Naive thymus-derived CD4-positive, alpha-beta T cell (primary cell): ENCODE measurements around the gene MARF1. TPM values are rescaled to one million over a fixed set of nuclear protein-coding genes. Genes with fewer than 3 reads are reported as not detected.
"Not testable (repeated sequence)": the region's sequence is repeated elsewhere in the genome, so short reads cannot be mapped to it uniquely, and the experiment has no call there.

Experiments used
- ATAC-seq: fragments of 150-1000 bp; cut with Tn5 transposase; 2 replicates; pipeline ENCODE4 v1.10.0; 2021; ENCODE audit warnings: mild to moderate bottlenecking, moderate library complexity
- CTCF ChIA-PET: fragments of 350-600 bp; sonication (Branson Sonifier 250); formaldehyde crosslinking; loops from one replicate; lab custom pipeline; 2021; ENCODE audit warnings: antibody characterized with exemption; lab: Charles Lee
- POLR2A ChIA-PET: fragments of 350-600 bp; sonication (Branson Sonifier 250); formaldehyde crosslinking; loops from one replicate; lab custom pipeline; 2021; ENCODE audit warnings: antibody characterized with exemption, inconsistent platforms; lab: Charles Lee
- DNase-seq, 9 donors: peaks; one replicate each; pipeline versions ENCODE4 v3.0.0 to v3.0.0-alpha.2; 2020 to 2022; ENCODE audit warnings: mixed read lengths in 1 of 9
- H3K27ac ChIP-seq: one replicate; pipeline ENCODE4 v1.7.0; 2013; ENCODE audit warnings: mild to moderate bottlenecking, low read depth, low read length, moderate library complexity
- H3K27me3 ChIP-seq, 2 donors: one replicate each; pipeline ENCODE4 v1.7.0; 2013; ENCODE audit warnings: low read length in 2 of 2, mild to moderate bottlenecking in 2 of 2, moderate library complexity in 2 of 2; ENCODE audit not compliant: control insufficient read depth in 2 of 2, insufficient read depth in 2 of 2
- H3K36me3 ChIP-seq, 3 experiments: 1 replicate in 2 of 3; 2 replicates in 1 of 3; pipeline ENCODE4 v1.7.0; 2013; ENCODE audit warnings: low read length in 3 of 3, mild to moderate bottlenecking in 3 of 3, moderate library complexity in 1 of 3; ENCODE audit not compliant: insufficient read depth in 3 of 3, control insufficient read depth in 2 of 3
- H3K4me1 ChIP-seq, 2 donors: one replicate each; pipeline ENCODE4 v1.7.0; 2013; ENCODE audit warnings: low read length in 2 of 2, mild to moderate bottlenecking in 2 of 2, moderate library complexity in 1 of 2; ENCODE audit not compliant: control insufficient read depth in 2 of 2, insufficient read depth in 2 of 2
- H3K4me3 ChIP-seq: 2 replicates; pipeline ENCODE4 v1.7.0; 2013; ENCODE audit warnings: mild to moderate bottlenecking, low read length
- H3K9me3 ChIP-seq, 3 experiments: 1 replicate in 2 of 3; 2 replicates in 1 of 3; pipeline ENCODE4 v1.7.0; 2013; ENCODE audit warnings: low read length in 3 of 3; ENCODE audit not compliant: control insufficient read depth in 2 of 3
- H3K27ac Mint-ChIP-seq, 9 donors: one replicate each; pipeline ENCODE4 v1.8.0; 2020 to 2022; ENCODE audit warnings: mixed read lengths in 9 of 9, mild to moderate bottlenecking in 8 of 9, moderate library complexity in 5 of 9, inconsistent platforms in 2 of 9
- H3K27me3 Mint-ChIP-seq, 5 donors: one replicate each; pipeline ENCODE4 v1.8.0; 2021 to 2022; ENCODE audit warnings: mixed read lengths in 5 of 5, mild to moderate bottlenecking in 1 of 5
- H3K36me3 Mint-ChIP-seq, 5 donors: one replicate each; pipeline ENCODE4 v1.8.0; 2020 to 2022; ENCODE audit warnings: mixed read lengths in 5 of 5, mild to moderate bottlenecking in 3 of 5, inconsistent platforms in 1 of 5
- H3K4me1 Mint-ChIP-seq, 7 donors: one replicate each; pipeline ENCODE4 v1.8.0; 2020 to 2022; ENCODE audit warnings: mixed read lengths in 7 of 7, mild to moderate bottlenecking in 3 of 7, inconsistent platforms in 1 of 7
- H3K4me3 Mint-ChIP-seq, 10 donors: one replicate each; pipeline ENCODE4 v1.8.0; 2020 to 2022; ENCODE audit warnings: mild to moderate bottlenecking in 10 of 10, mixed read lengths in 10 of 10, moderate library complexity in 6 of 10, inconsistent platforms in 2 of 10
- H3K9me3 Mint-ChIP-seq, 11 donors: one replicate each; pipeline ENCODE4 v1.8.0; 2020 to 2022; ENCODE audit warnings: mixed read lengths in 11 of 11, mild to moderate bottlenecking in 4 of 11, inconsistent platforms in 1 of 11, moderate library complexity in 1 of 11
- intact Hi-C, 2 donors: fragments of 100-400 bp; cut with micrococcal nuclease; formaldehyde crosslinking; loops; one replicate each; pipeline ENCODE4 v1.15.1; 2023
- polyA plus RNA-seq, 2 donors: library from polyadenylated mRNA; unstranded; fragments of 300-500 nt; fragmentation: Illumina TruSeq; gene quantifications; one replicate each; pipeline ENCODE4 v1.2.3, GENCODE V29; 2021
- total RNA-seq, 6 experiments: library from RNA in 5 of 6; stranded (reverse) in 5 of 6; gene quantifications; 1 replicate in 5 of 6; 2 replicates in 1 of 6; pipeline ENCODE4 v1.2.3 and lab custom pipeline; 2021 to 2026

MARF1 gene
- total and polyA plus RNA-seq, 7 experiments from 2014 or later, result 12.5 to 259 (median 157) TPM

GRCh38 chr16:15650019-15650697 lies 7.2 kb upstream of the MARF1 start, which contains the start of gene NDE1:
TSS of gene NDE1 (plus strand) at chr16:15650245. CDS start at chr16:15664779, 14,534 bp downstream.
- Histone ChIP-seq H3K4me3 (peak within 1 kb of the TSS; percentile 84), H3K27ac (peak within 1 kb of the TSS; percentile 98), H3K36me3 (peaks cover 0 to 22% (median 0%) of the 10 kb centered on the region in 3 experiments), H3K9me3 (no peaks in the 10 kb centered on the region), H3K27me3 (no peaks in the 10 kb centered on the region), H3K4me1 (peaks cover 7 to 14% of the 10 kb centered on the region in 2 donors)
- POLR2A ChIA-PET, result interaction anchor here (1.0 to 4.7 kb wide), 7 partner anchors 7 to 21 kb away, joined by 3 to 33 read pairs (median 4); partner anchors contain the start of gene MARF1
- CTCF ChIA-PET, result interaction anchor here (0.9 kb wide), 1 partner anchor 11 kb away, joined by 6 read pairs; no protein-coding TSS in a partner anchor
- peaks cover 0 to 3% (median 0%) of the 10 kb centered on the region in 11 donors for H3K9me3 Mint-ChIP-seq
- peaks cover 0 to 2% (median 0%) of the 10 kb centered on the region in 5 donors for H3K27me3 Mint-ChIP-seq
- peaks cover 0 to 8% (median 6%) of the 10 kb centered on the region in 5 donors for H3K36me3 Mint-ChIP-seq
- DNase-seq (peak; percentile 65 to 85 (median 76)), ATAC-seq (peak; percentile 99)
- intact Hi-C loops, result loop anchor here (1.0 kb wide), 4 partner anchors 8 to 59 kb away; no protein-coding TSS in a partner anchor
- H3K4me1 Mint-ChIP-seq, result peaks cover 10 to 37% (median 35%) of the 10 kb centered on the region in 7 donors
- H3K27ac Mint-ChIP-seq, result peak within 1 kb of the TSS; percentile 93 to 99 (median 99)
- H3K4me3 Mint-ChIP-seq, result peak within 1 kb of the TSS; percentile 98 to 100 (median 99)

GRCh38 chr16:15649727-15650018 lies 6.7 kb upstream of the MARF1 start:
- H3K4me3 Mint-ChIP-seq, result peak overlapping the region; percentile 89 to 100 (median 93)
- H3K36me3 Mint-ChIP-seq, result peaks cover 0 to 8% (median 6%) of the 10 kb centered on the region in 5 donors

GRCh38 chr16:15649311-15649710 lies 6.4 kb upstream of the MARF1 start:
- Histone ChIP-seq H3K36me3 (peaks cover 0 to 22% (median 0%) of the 10 kb centered on the region in 3 experiments), H3K4me1 (peaks cover 9 to 18% of the 10 kb centered on the region in 2 donors), H3K27ac (peak overlapping the region; percentile 98), H3K4me3 (peak overlapping the region; percentile 84)
- H3K27me3 Mint-ChIP-seq, CTCF ChIA-PET, H3K9me3 ChIP-seq, H3K27me3 ChIP-seq, DNase-seq, ATAC-seq, intact Hi-C loops, H3K9me3 Mint-ChIP-seq, H3K36me3 Mint-ChIP-seq: not testable (repeated sequence)
- Mint-ChIP-seq H3K4me1 (peaks cover 10 to 41% (median 37%) of the 10 kb centered on the region in 7 donors), H3K4me3 (peak overlapping the region; percentile 89 to 100 (median 93)), H3K27ac (peak overlapping the region; percentile 68 to 98 (median 91))
- POLR2A ChIA-PET, result interaction anchor here (1.2 to 2.5 kb wide), 4 partner anchors 8 to 22 kb away, joined by 4 to 10 read pairs (median 6); no protein-coding TSS in a partner anchor

More at GRCh38 chr16:15649727-15650018, 6.7 kb upstream of the MARF1 start:
- intact Hi-C loops, result loop anchor here (1.0 kb wide), 4 partner anchors 7 to 58 kb away; no protein-coding TSS in a partner anchor
- H3K9me3 Mint-ChIP-seq, result peaks cover 0 to 3% (median 0%) of the 10 kb centered on the region in 11 donors
- Histone ChIP-seq H3K27ac (peak overlapping the region; percentile 98), H3K4me1 (peaks cover 7 to 15% of the 10 kb centered on the region in 2 donors), H3K4me3 (peak overlapping the region; percentile 84), H3K9me3 (no peaks in the 10 kb centered on the region), H3K36me3 (peaks cover 0 to 22% (median 0%) of the 10 kb centered on the region in 3 experiments), H3K27me3 (no peaks in the 10 kb centered on the region)
- H3K4me1 Mint-ChIP-seq, result peaks cover 10 to 37% (median 35%) of the 10 kb centered on the region in 7 donors
- DNase-seq, result no peak
- ChIA-PET POLR2A (interaction anchor here (1.2 to 2.5 kb wide), 4 partner anchors 8 to 22 kb away, joined by 4 to 10 read pairs (median 6); no protein-coding TSS in a partner anchor), CTCF (no interaction called here)
- ATAC-seq, result no peak
- H3K27me3 Mint-ChIP-seq, result peaks cover 0 to 2% (median 0%) of the 10 kb centered on the region in 5 donors
- H3K27ac Mint-ChIP-seq, result peak overlapping the region; percentile 68 to 98 (median 91)

DNA sequence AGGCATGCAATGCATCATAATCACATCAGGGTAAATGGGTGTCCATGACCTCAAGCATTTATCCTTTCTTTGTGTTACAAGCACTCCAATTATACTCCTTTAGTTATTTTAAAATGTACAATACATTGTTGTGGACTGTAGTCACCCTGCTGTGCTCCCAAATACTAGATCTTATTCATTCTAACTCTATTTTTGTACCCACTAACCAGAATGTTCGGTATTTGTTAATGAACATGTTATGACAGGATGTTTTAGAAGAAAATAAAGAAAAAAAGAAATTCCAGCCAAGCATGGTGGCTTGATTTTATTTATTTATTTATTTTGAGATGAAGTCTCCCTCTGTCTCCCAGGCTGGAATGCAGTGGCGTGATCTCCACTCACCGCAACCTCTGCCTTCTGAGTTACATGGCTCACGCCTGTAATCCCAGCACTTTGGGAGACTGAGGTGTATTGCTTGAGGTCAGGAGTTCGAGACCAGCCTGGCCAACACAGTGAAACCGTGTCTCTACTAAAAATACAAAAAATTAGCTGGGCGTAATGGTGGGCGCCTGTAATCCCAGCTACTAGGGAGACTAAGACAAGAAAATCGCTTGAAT lies 5.3 kb upstream of the MARF1 start:
- H3K4me3 Mint-ChIP-seq, result peak overlapping the region in 2 of 10 donors; percentile 12 to 18
- ATAC-seq (no peak), DNase-seq (no peak)
- Histone ChIP-seq H3K27ac (no peak overlapping the region), H3K27me3 (no peaks in the 10 kb centered on the region), H3K4me1 (peaks cover 14 to 26% of the 10 kb centered on the region in 2 donors), H3K4me3 (no peak overlapping the region), H3K9me3 (no peaks in the 10 kb centered on the region), H3K36me3 (peaks cover 0 to 19% (median 0%) of the 10 kb centered on the region in 3 experiments)
- intact Hi-C loops, result no loop called here
- peaks cover 0 to 8% (median 5%) of the 10 kb centered on the region in 5 donors for H3K36me3 Mint-ChIP-seq
- H3K9me3 Mint-ChIP-seq, result peaks cover 0 to 3% (median 0%) of the 10 kb centered on the region in 11 donors
- CTCF ChIA-PET, result interaction anchor here (0.6 kb wide), 1 partner anchor 28 kb away, joined by 3 read pairs; no protein-coding TSS in a partner anchor
- no peak overlapping the region for H3K27ac Mint-ChIP-seq
- H3K4me1 Mint-ChIP-seq, result peaks cover 5 to 42% (median 35%) of the 10 kb centered on the region in 7 donors
- POLR2A ChIA-PET, result interaction anchor here (1.4 to 1.7 kb wide), 2 partner anchors 10 to 17 kb away, joined by 4 to 5 read pairs; no protein-coding TSS in a partner anchor
- H3K27me3 Mint-ChIP-seq, result peaks cover 0 to 2% (median 0%) of the 10 kb centered on the region in 5 donors

- Histone ChIP-seq H3K27me3 (no peaks in the 10 kb centered on the region), H3K36me3 (peaks cover 0 to 14% (median 0%) of the 10 kb centered on the region in 3 experiments), H3K4me3 (no peak overlapping the region), H3K9me3 (no peaks in the 10 kb centered on the region), H3K4me1 (peaks cover 14 to 24% of the 10 kb centered on the region in 2 donors), H3K27ac (no peak overlapping the region)
- H3K27ac Mint-ChIP-seq, result peak overlapping the region in 2 of 9 donors; percentile 16 to 76
- no peak for ATAC-seq
- H3K4me3 Mint-ChIP-seq, result peak overlapping the region in 2 of 10 donors; percentile 9 to 14
- intact Hi-C loops, result no loop called here
- peaks cover 0 to 3% (median 0%) of the 10 kb centered on the region in 11 donors for H3K9me3 Mint-ChIP-seq
- H3K36me3 Mint-ChIP-seq, result peaks cover 0 to 4% (median 0%) of the 10 kb centered on the region in 5 donors
- H3K4me1 Mint-ChIP-seq, result peaks cover 0 to 38% (median 27%) of the 10 kb centered on the region in 7 donors
- H3K27me3 Mint-ChIP-seq, result peaks cover 0 to 2% (median 0%) of the 10 kb centered on the region in 5 donors
- no peak for DNase-seq
- POLR2A ChIA-PET, result interaction anchor here (1.4 to 6.2 kb wide), 3 partner anchors 11 to 26 kb away, joined by 4 to 54 read pairs (median 4); no protein-coding TSS in a partner anchor
- CTCF ChIA-PET, result no interaction called here
These were observed 4.5 kb upstream of the MARF1 start for GRCh38 chr16:15647294-15648014.
